Loucy (cell line): Measurements from ENCODE around the gene ABHD15.

Experiments used
- H2AFZ ChIP-seq: fragments of 200-600 bp; sonication (generic); 2 replicates; pipeline ENCODE4 v1.6.0; 2016; ENCODE audit warnings: antibody characterized with exemption, mild to moderate bottlenecking, low read length, moderate library complexity
- H3F3A ChIP-seq: fragments of 200-600 bp; 2 replicates; pipeline ENCODE4 v1.6.0; 2016; ENCODE audit warnings: antibody characterized with exemption, low read depth, mild to moderate bottlenecking
- H3K27me3 ChIP-seq: fragments of 200-600 bp; sonication (generic); 2 replicates; pipeline ENCODE4 v1.6.1; 2014; ENCODE audit warnings: low read length, mild to moderate bottlenecking; ENCODE audit not compliant: insufficient read depth, poor library complexity, severe bottlenecking
- H3K36me3 ChIP-seq: fragments of 200-600 bp; sonication (generic); 2 replicates; pipeline ENCODE4 v1.6.1; 2016; ENCODE audit warnings: low read length; ENCODE audit not compliant: insufficient read depth
- H3K4me1 ChIP-seq: fragments of 200-600 bp; sonication (generic); 2 replicates; pipeline ENCODE4 v1.5.1; 2014; ENCODE audit warnings: low read length, mild to moderate bottlenecking; ENCODE audit not compliant: insufficient read depth, poor library complexity, severe bottlenecking
- H3K4me2 ChIP-seq: fragments of 200-600 bp; sonication (generic); 2 replicates; pipeline ENCODE4 v1.6.0; 2014; ENCODE audit warnings: antibody characterized with exemption, low read length, low read depth, mild to moderate bottlenecking; ENCODE audit not compliant: poor library complexity, severe bottlenecking
- H3K4me3 ChIP-seq: fragments of 200-600 bp; sonication (generic); 2 replicates; pipeline ENCODE4 v1.5.1; 2014; ENCODE audit warnings: low read length, mild to moderate bottlenecking, mixed read lengths; ENCODE audit not compliant: poor library complexity, severe bottlenecking
- H3K79me2 ChIP-seq: fragments of 200-600 bp; sonication (generic); 2 replicates; pipeline ENCODE4 v1.6.1; 2014; ENCODE audit warnings: low read length; ENCODE audit not compliant: insufficient read depth
- H3K9ac ChIP-seq: fragments of 200-600 bp; sonication (generic); 2 replicates; pipeline ENCODE4 v1.6.0; 2014; ENCODE audit warnings: mild to moderate bottlenecking, low read depth, low read length, moderate library complexity; ENCODE audit not compliant: poor library complexity, severe bottlenecking
- H3K9me2 ChIP-seq: fragments of 200-600 bp; sonication (generic); replicated peaks from 2 replicates; pipeline ENCODE4 v1.6.1; 2016; ENCODE audit warnings: low read depth, low read length, mixed read lengths
- H3K9me3 ChIP-seq: fragments of 200-600 bp; sonication (generic); 2 replicates; pipeline ENCODE4 v1.6.1; 2014; ENCODE audit warnings: mild to moderate bottlenecking, antibody characterized with exemption, low read length, low read depth; ENCODE audit not compliant: insufficient read depth
- H4K20me1 ChIP-seq: fragments of 200-600 bp; sonication (generic); 2 replicates; pipeline ENCODE4 v1.6.0; 2014; ENCODE audit warnings: antibody characterized with exemption, low read length, mild to moderate bottlenecking; ENCODE audit not compliant: insufficient read depth, poor library complexity, severe bottlenecking
- EZH2phosphoT487 ChIP-seq: fragments of 200-600 bp; IDR thresholded peaks from 2 replicates; pipeline ENCODE4 v1.6.1; 2018; ENCODE audit warnings: antibody characterized with exemption, mild to moderate bottlenecking, moderate library complexity, borderline replicate concordance
- TF ChIP-seq, protein P1 (sequence below): fragments of 200-600 bp; sonication (generic); conservative IDR thresholded peaks from 2 replicates; pipeline ENCODE4 v1.5.1; 2014; ENCODE audit warnings: mild to moderate bottlenecking, antibody characterized with exemption, low read length

ABHD15 gene

DNA sequence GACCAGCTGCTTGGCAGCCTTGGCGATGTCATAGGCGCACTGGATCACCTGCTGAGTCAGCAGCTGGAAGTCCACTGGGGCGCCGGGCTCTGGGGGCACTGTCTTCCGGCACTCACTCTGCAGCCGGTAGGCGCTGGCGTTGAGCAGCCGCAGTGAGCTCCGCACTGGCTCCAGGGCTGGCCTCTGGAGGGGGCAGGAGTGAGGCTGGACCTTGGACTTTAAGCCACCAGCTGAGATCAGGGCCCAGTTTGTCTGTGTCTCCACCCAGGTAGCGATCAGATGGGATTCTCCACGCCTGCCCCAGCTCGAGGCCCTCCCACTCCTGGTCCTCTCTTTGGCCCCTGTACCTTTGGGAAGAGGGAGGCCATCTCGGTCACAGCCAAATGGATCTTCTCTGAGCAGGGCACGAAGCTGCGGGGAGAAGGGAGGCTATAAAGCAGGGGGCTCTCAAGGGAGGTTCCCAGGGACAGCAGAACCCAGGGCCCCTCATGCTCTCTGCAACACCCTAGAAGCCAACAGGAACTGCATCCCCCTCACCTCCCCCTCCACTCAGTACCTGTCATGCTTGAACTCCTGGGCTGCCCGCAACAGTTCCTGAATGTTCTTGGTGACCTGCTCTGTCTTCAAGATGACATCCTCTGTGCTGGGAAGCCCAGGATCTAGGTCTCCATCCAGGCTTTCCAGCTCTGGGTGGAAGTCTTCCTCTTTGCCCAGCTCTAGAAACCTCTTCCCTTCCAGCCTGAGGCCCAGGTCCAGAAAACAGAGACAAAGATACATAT lies 8.1 kb upstream of the ABHD15 start:
- H2AFZ ChIP-seq = no peak overlapping the region
- H3K9ac ChIP-seq = no peak overlapping the region
- no peaks in the 10 kb centered on the region for H3K27me3 ChIP-seq
- H3K9me2 ChIP-seq = no peaks in the 10 kb centered on the region
- H3K9me3 ChIP-seq = no peaks in the 10 kb centered on the region
- no peak overlapping the region for H3K4me2 ChIP-seq
- TF ChIP-seq, protein P1, sequence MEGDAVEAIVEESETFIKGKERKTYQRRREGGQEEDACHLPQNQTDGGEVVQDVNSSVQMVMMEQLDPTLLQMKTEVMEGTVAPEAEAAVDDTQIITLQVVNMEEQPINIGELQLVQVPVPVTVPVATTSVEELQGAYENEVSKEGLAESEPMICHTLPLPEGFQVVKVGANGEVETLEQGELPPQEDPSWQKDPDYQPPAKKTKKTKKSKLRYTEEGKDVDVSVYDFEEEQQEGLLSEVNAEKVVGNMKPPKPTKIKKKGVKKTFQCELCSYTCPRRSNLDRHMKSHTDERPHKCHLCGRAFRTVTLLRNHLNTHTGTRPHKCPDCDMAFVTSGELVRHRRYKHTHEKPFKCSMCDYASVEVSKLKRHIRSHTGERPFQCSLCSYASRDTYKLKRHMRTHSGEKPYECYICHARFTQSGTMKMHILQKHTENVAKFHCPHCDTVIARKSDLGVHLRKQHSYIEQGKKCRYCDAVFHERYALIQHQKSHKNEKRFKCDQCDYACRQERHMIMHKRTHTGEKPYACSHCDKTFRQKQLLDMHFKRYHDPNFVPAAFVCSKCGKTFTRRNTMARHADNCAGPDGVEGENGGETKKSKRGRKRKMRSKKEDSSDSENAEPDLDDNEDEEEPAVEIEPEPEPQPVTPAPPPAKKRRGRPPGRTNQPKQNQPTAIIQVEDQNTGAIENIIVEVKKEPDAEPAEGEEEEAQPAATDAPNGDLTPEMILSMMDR = no peak
- no peaks in the 10 kb centered on the region; the same call in 1 of the 2 replicates for H3K79me2 ChIP-seq
- no peak overlapping the region for H3K4me3 ChIP-seq
- no peaks in the 10 kb centered on the region for H3K4me1 ChIP-seq
- no peaks in the 10 kb centered on the region for H3F3A ChIP-seq
- peaks cover 6% of the 10 kb centered on the region for H4K20me1 ChIP-seq
- H3K36me3 ChIP-seq = peaks cover 52% of the 10 kb centered on the region; the same call in 1 of the 2 replicates

DNA sequence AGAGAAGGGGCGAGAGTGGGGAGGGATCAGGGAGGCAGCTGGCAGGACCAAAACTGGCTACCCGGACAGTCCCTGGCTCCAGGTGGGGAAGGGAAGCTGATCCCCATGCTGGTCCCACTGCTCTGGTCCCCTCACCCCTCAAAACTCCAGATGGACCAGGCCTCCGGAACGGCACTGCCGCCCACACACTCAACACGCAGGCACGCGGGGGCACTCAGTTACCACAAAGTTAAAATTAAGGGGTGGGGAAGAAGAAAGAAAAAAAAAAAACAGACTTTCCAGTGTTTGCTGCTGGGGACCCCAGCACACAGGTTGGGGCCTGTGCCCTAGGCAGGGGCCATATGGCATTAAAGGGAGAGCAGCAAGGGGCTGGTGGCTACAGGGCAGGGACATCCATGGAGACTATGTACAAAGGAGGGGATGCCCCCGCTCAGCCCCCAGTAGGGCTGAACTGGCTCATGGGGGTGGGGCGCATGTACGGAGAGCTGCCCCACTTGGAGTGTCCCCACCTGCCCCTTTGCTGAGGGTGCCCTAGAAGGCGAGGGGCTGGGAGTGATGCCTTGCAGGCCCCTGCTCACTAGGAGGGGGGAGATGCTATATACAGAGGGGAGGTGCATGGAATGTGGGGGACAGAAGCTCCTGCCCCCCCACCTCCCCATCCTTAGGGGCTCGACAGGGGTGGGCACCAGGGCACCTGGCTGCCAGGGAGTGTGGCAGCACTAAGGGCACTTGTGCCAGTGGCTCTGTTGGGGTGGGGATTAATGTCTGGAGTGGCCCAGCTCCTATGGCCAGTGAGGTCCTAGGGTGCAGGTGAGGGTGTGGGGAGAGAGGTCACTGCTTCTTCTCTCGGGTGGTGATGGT lies 7.3 kb upstream of the ABHD15 start:
- Histone ChIP-seq H3K4me2 (no peak overlapping the region), H3K27me3 (no peaks in the 10 kb centered on the region), H3K4me3 (no peak overlapping the region), H2AFZ (no peak overlapping the region), H4K20me1 (peaks cover 5% of the 10 kb centered on the region), H3K9me2 (no peaks in the 10 kb centered on the region), H3F3A (no peaks in the 10 kb centered on the region), H3K36me3 (peaks cover 45% of the 10 kb centered on the region; the same call in 1 of the 2 replicates), H3K9ac (no peak overlapping the region), H3K79me2 (peaks cover 6% of the 10 kb centered on the region; the same call in 1 of the 2 replicates), H3K9me3 (no peaks in the 10 kb centered on the region), H3K4me1 (peaks cover 6% of the 10 kb centered on the region)
- TF ChIP-seq, protein P1 = no peak
- no peak for TF ChIP-seq EZH2phosphoT487

DNA sequence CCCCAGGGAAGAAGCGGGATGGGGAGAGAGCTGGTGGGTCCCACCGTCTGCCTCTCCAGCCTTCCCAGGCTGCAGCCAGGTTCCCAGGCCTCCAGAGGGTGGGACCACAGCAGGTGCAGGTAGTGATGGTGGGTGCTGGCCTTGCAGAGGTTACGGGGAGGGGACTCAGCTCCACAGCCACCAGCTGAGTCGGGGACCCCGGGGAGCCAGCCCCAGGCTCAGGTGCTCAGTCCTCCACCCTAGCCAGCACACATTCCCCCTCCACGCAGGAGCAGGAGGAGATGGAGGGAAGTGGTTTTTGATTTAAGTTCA lies 6.7 kb upstream of the ABHD15 start:
- Histone ChIP-seq H3K27me3 (no peaks in the 10 kb centered on the region), H3K36me3 (peaks cover 41% of the 10 kb centered on the region; the same call in 1 of the 2 replicates), H3K79me2 (peaks cover 6% of the 10 kb centered on the region; the same call in 1 of the 2 replicates), H3K4me2 (no peak overlapping the region), H3K4me3 (no peak overlapping the region), H2AFZ (no peak overlapping the region), H3F3A (no peaks in the 10 kb centered on the region), H3K9me3 (no peaks in the 10 kb centered on the region), H3K4me1 (peaks cover 6% of the 10 kb centered on the region), H3K9ac (no peak overlapping the region), H4K20me1 (peaks cover 5% of the 10 kb centered on the region), H3K9me2 (no peaks in the 10 kb centered on the region)
- TF ChIP-seq, protein P1 = no peak
- TF ChIP-seq EZH2phosphoT487 = no peak
